ENCODE measurements around the gene SCN2A.

SCN2A gene

GRCh38 chr2:165432234-165432966 lies 193.2 kb downstream of the SCN2A start:
- Histone ChIP-seq H3K27ac (no peak overlapping the region), H3K4me3 (ENCODE audit: low read depth, low read length) (no peak overlapping the region), H3K9me3 (ENCODE audit: severe bottlenecking) (peaks cover 2% of the 10 kb centered on the region), H3K36me3 (no peaks in the 10 kb centered on the region), H3K27me3 (ENCODE audit: insufficient read depth, low read depth, severe bottlenecking) (no peaks in the 10 kb centered on the region)
- DNase-seq: no peak
- TF ChIP-seq CTCF (IDR thresholded peaks at IDR 0.05; ENCODE audit: low read depth, low read length): no peak

- Histone ChIP-seq H3K9me3 (ENCODE audit: severe bottlenecking) (peaks cover 2% of the 10 kb centered on the region), H3K27me3 (ENCODE audit: insufficient read depth, low read depth, severe bottlenecking) (no peaks in the 10 kb centered on the region), H3K36me3 (no peaks in the 10 kb centered on the region), H3K4me3 (ENCODE audit: low read depth, low read length) (no peak overlapping the region), H3K27ac (no peak overlapping the region)
- no peak for DNase-seq
- no peak for TF ChIP-seq CTCF (IDR thresholded peaks at IDR 0.05; ENCODE audit: low read depth, low read length)
Observed at GRCh38 chr2:165434865-165435496, 195.8 kb downstream of the SCN2A start.

DNA sequence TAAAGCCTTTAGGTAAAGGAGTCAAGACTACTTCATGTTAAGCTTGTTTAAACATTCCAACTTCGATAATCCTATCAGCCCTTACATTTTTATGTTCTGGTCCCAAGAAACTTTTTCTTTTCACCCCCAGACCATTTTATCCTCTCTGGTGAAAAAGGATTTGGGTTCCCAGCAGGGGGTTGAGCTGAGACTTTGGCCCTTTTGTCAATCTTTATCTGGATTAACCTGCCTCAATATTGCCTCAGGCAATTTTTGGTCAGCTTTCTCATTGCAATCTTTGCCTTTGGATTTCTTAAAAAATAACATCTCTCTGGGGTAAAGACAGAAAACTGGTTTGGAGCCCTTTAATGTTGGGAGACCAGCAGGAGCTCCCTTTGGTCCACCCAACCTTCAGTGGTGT lies 196.4 kb downstream of the SCN2A start:
- Histone ChIP-seq H3K27ac (no peak overlapping the region), H3K9me3 (ENCODE audit: severe bottlenecking) (peaks cover 2% of the 10 kb centered on the region), H3K4me3 (ENCODE audit: low read depth, low read length) (no peak overlapping the region), H3K27me3 (ENCODE audit: insufficient read depth, low read depth, severe bottlenecking) (no peaks in the 10 kb centered on the region), H3K36me3 (no peaks in the 10 kb centered on the region)
- TF ChIP-seq CTCF (IDR thresholded peaks at IDR 0.05; ENCODE audit: low read depth, low read length): no peak
- DNase-seq: peak; percentile 16

DNA sequence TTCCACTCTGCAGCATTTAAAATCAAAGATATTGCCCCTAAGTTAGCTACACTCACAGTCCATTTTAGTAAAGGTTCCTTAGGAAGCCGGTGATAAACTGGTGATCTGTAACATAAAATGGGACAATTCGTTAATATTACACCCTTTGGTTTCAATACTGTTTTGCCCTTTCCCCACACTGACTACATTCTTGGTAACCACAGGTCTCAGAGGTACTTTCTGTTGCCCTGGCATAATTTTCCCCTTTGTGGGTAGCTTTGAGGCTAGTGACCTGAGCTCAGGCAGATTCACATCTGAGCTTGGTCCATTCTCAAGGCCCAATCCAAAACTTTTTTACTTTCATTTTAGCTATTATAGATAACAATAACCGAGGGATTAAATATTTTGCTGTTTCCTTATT lies 197.3 kb downstream of the SCN2A start:
- H3K4me3 ChIP-seq (ENCODE audit: low read depth, low read length): no peak overlapping the region
- DNase-seq: no peak
- no peak overlapping the region for H3K27ac ChIP-seq

DNA sequence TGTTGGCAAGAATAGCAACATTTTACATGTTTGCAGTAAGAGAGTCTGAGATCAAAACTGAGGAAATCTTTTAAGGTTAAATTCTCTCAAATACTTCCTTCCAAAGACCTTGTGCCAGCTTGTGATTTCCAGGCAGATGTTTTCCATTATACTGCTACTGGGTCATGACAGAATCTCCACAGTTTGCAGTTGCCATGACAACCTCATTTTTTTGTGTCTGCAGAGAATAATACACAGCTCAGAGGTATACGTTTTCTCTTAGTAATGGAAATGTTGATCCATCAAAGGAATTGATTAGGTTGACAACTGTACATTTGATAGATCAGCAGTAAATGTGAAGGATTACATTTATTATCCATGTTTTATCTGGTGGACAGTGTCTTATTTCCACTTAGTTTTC lies 201.2 kb downstream of the SCN2A start:
- DNase-seq: no peak
- no peak overlapping the region for H3K4me3 ChIP-seq (ENCODE audit: low read depth, low read length)
- no peak for TF ChIP-seq CTCF (IDR thresholded peaks at IDR 0.05; ENCODE audit: low read depth, low read length)

More for the DNA sequence above, 197.3 kb downstream of the SCN2A start:
- Histone ChIP-seq H3K27me3 (ENCODE audit: insufficient read depth, low read depth, severe bottlenecking) (no peaks in the 10 kb centered on the region), H3K36me3 (no peaks in the 10 kb centered on the region), H3K9me3 (ENCODE audit: severe bottlenecking) (peaks cover 2% of the 10 kb centered on the region)
- no peak for TF ChIP-seq CTCF (IDR thresholded peaks at IDR 0.05; ENCODE audit: low read depth, low read length)

More for the DNA sequence above, 201.2 kb downstream of the SCN2A start:
- no peaks in the 10 kb centered on the region for H3K9me3 ChIP-seq (ENCODE audit: severe bottlenecking)
- no peaks in the 10 kb centered on the region for H3K36me3 ChIP-seq
- H3K27ac ChIP-seq: no peak overlapping the region
- no peaks in the 10 kb centered on the region for H3K27me3 ChIP-seq (ENCODE audit: insufficient read depth, low read depth, severe bottlenecking)

Data from WERI-Rb-1 (cell line).